ENCODE results near the gene BBIP1. TPM values are rescaled to one million over a fixed set of nuclear protein-coding genes. Genes with fewer than 3 reads are reported as not detected.

BBIP1 gene
- total RNA-seq, 2 experiments from 2014 or later, result 32.4 to 34.4 TPM

- CTCF ChIA-PET (ENCODE audit: unreplicated experiment), result no interaction called here
- H3K9me2 ChIP-seq (ENCODE audit: insufficient read depth, low read length), result no peaks in the 10 kb centered on the region
- H3K4me1 ChIP-seq (ENCODE audit: insufficient read depth, low read length, poor library complexity, severe bottlenecking), result peaks cover 52% of the 10 kb centered on the region
- peaks cover 54% of the 10 kb centered on the region for H3K36me3 ChIP-seq (ENCODE audit: insufficient read depth, low read length)
- H3K9me3 ChIP-seq (ENCODE audit: low read length), result peaks cover 5% of the 10 kb centered on the region; the same call in 1 of the 2 replicates
- intact Hi-C loops (cut with micrococcal nuclease; ENCODE audit: unreplicated experiment), result loop anchor here (5.0 to 10.0 kb wide), 2 partner anchors 63 to 709 kb away; no protein-coding TSS in a partner anchor
- TF ChIP-seq EZH2phosphoT487 (IDR thresholded peaks at IDR 0.05; ENCODE audit: borderline replicate concordance, low read depth, low read length) (no peak), CTCF (conservative IDR thresholded peaks at IDR 0.05; ENCODE audit: low read length) (no peak)
- peaks cover 48% of the 10 kb centered on the region for H4K20me1 ChIP-seq (ENCODE audit: insufficient read depth, low read length)
- POLR2A ChIA-PET, result interaction anchor here (0.7 to 1.2 kb wide), 4 partner anchors 13 to 277 kb away, joined by 3 to 4 read pairs (median 4); no protein-coding TSS in a partner anchor
- DNase-seq (ENCODE audit: low spot score), result no peak
- H3K27ac ChIP-seq (ENCODE audit: low read depth, low read length, poor library complexity, severe bottlenecking), result peak overlapping the region; percentile 14
- peak overlapping the region; percentile 97 for H3K4me3 ChIP-seq (ENCODE audit: low read depth, low read length, poor library complexity, severe bottlenecking)
- peak overlapping the region; percentile 96 for H3K4me2 ChIP-seq (ENCODE audit: low read length)
- no TSS peak for BruUV-seq (replicated peaks)
- H2AFZ ChIP-seq (ENCODE audit: low read length), result no peak overlapping the region
- peaks cover 90% of the 10 kb centered on the region for H3K79me2 ChIP-seq (ENCODE audit: insufficient read depth, low read depth, low read length)
These were observed 5.0 kb upstream of the BBIP1 start for GRCh38 chr10:110923856-110924493.

- TSS peak; percentile 57 for BruUV-seq (replicated peaks)
- peak; percentile 97 for DNase-seq (ENCODE audit: low spot score)
- peaks cover 72% of the 10 kb centered on the region for H3K79me2 ChIP-seq (ENCODE audit: insufficient read depth, low read depth, low read length)
These were observed 1.2 kb upstream of the BBIP1 start for GRCh38 chr10:110919971-110920881.

GRCh38 chr10:110919349-110919931, 460 bp upstream of the BBIP1 start, which contains the start of gene SHOC2:
SHOC2 (plus strand) TSS chr10:110919604; CDS start chr10:110964359, 44,755 bp downstream.
- ChIA-PET CTCF (ENCODE audit: unreplicated experiment) (interaction anchor here (0.7 to 1.4 kb wide), 4 partner anchors 9 to 76 kb away, joined by 3 to 7 read pairs (median 4); no protein-coding TSS in a partner anchor), POLR2A (interaction anchor here (0.6 to 2.0 kb wide), 11 partner anchors 8 to 193 kb away, joined by 3 to 10 read pairs (median 3); no protein-coding TSS in a partner anchor)
- H3K36me3 ChIP-seq (ENCODE audit: insufficient read depth, low read length), result peaks cover 17% of the 10 kb centered on the region
- no peaks in the 10 kb centered on the region for H3K9me2 ChIP-seq (ENCODE audit: insufficient read depth, low read length)
- H2AFZ ChIP-seq (ENCODE audit: low read length), result peak within 1 kb of the TSS; percentile 93
- TF ChIP-seq CTCF (conservative IDR thresholded peaks at IDR 0.05; ENCODE audit: low read length) (0 out of 2 replicates have a peak, but pooled peaks have one; percentile 20), EZH2phosphoT487 (IDR thresholded peaks at IDR 0.05; ENCODE audit: borderline replicate concordance, low read depth, low read length) (no peak)
- intact Hi-C loops (cut with micrococcal nuclease; ENCODE audit: unreplicated experiment), result loop anchor here (1.0 to 10.0 kb wide), 4 partner anchors 53 to 615 kb away; partner anchors contain the start of gene SMNDC1
- peak; percentile 100 for DNase-seq (ENCODE audit: low spot score)
- peak within 1 kb of the TSS; percentile 91 for H3K4me2 ChIP-seq (ENCODE audit: low read length)
- H3K9me3 ChIP-seq (ENCODE audit: low read length), result no peaks in the 10 kb centered on the region
- peak within 1 kb of the TSS; percentile 97 for H3K4me3 ChIP-seq (ENCODE audit: low read depth, low read length, poor library complexity, severe bottlenecking)
- BruUV-seq (replicated peaks), result no TSS peak
- H3K4me1 ChIP-seq (ENCODE audit: insufficient read depth, low read length, poor library complexity, severe bottlenecking), result peaks cover 59% of the 10 kb centered on the region
- peaks cover 72% of the 10 kb centered on the region for H3K79me2 ChIP-seq (ENCODE audit: insufficient read depth, low read depth, low read length)
- H3K27ac ChIP-seq (ENCODE audit: low read depth, low read length, poor library complexity, severe bottlenecking), result peak within 1 kb of the TSS; percentile 96
- peaks cover 23% of the 10 kb centered on the region for H4K20me1 ChIP-seq (ENCODE audit: insufficient read depth, low read length)

More at GRCh38 chr10:110919971-110920881, 1.2 kb upstream of the BBIP1 start:
- peaks cover 25% of the 10 kb centered on the region for H4K20me1 ChIP-seq (ENCODE audit: insufficient read depth, low read length)
- H3K27ac ChIP-seq (ENCODE audit: low read depth, low read length, poor library complexity, severe bottlenecking), result peak overlapping the region; percentile 96
- H3K36me3 ChIP-seq (ENCODE audit: insufficient read depth, low read length), result peaks cover 23% of the 10 kb centered on the region
- no peak overlapping the region for H2AFZ ChIP-seq (ENCODE audit: low read length)
- intact Hi-C loops (cut with micrococcal nuclease; ENCODE audit: unreplicated experiment), result loop anchor here (1.0 to 10.0 kb wide), 7 partner anchors 48 to 705 kb away; partner anchors contain the start of gene SMNDC1
- no peak for TF ChIP-seq EZH2phosphoT487 (IDR thresholded peaks at IDR 0.05; ENCODE audit: borderline replicate concordance, low read depth, low read length)
- peaks cover 59% of the 10 kb centered on the region for H3K4me1 ChIP-seq (ENCODE audit: insufficient read depth, low read length, poor library complexity, severe bottlenecking)
- peak overlapping the region; percentile 96 for H3K4me2 ChIP-seq (ENCODE audit: low read length)
- no peaks in the 10 kb centered on the region for H3K9me3 ChIP-seq (ENCODE audit: low read length)
- peak overlapping the region; percentile 97 for H3K4me3 ChIP-seq (ENCODE audit: low read depth, low read length, poor library complexity, severe bottlenecking)
- ChIA-PET POLR2A (interaction anchor here (0.6 to 1.8 kb wide), 11 partner anchors 9 to 247 kb away, joined by 3 to 10 read pairs (median 4); no protein-coding TSS in a partner anchor), CTCF (ENCODE audit: unreplicated experiment) (no interaction called here)
- no peaks in the 10 kb centered on the region for H3K9me2 ChIP-seq (ENCODE audit: insufficient read depth, low read length)
